Ovary (tissue), 9 donors: ENCODE measurements around the gene NAP1L1. TPM values are rescaled to one million over a fixed set of nuclear protein-coding genes. Genes with fewer than 3 reads are reported as not detected.

Experiments used
- DNase-seq, 5 donors: peaks; one replicate each; pipeline ENCODE4 v3.0.0-alpha.2; 2019 to 2020
- H3K27ac ChIP-seq, 2 donors: fragments of 200-600 bp; one replicate each; pipeline versions ENCODE4 v1.5.1 to v1.8.0; 2019 to 2022
- H3K27me3 ChIP-seq: fragments of 200-600 bp; one replicate; pipeline ENCODE4 v1.8.0; 2022
- H3K36me3 ChIP-seq: fragments of 200-600 bp; sonication (generic); one replicate; pipeline ENCODE4 v1.5.1; 2019
- H3K4me1 ChIP-seq: one replicate; pipeline ENCODE4 v1.8.1; 2013; ENCODE audit warnings: mild to moderate bottlenecking, moderate library complexity; ENCODE audit not compliant: insufficient read depth
- H3K4me3 ChIP-seq: fragments of 200-600 bp; sonication (generic); one replicate; pipeline ENCODE4 v1.5.1; 2017
- H3K9me3 ChIP-seq, 2 donors: fragments of 200-600 bp in 1 of 2; sonication (generic) in 1 of 2; one replicate each; pipeline versions ENCODE4 v1.5.1 to v1.8.1; 2013 to 2019; ENCODE audit warnings: mild to moderate bottlenecking in 1 of 2, moderate library complexity in 1 of 2
- EP300 ChIP-seq: sonication (generic); formaldehyde crosslinking; IDR thresholded peaks from one replicate; pipeline ENCODE4 v1.6.1; 2017; ENCODE audit warnings: antibody characterized with exemption
- POLR2A ChIP-seq: fragments of 450-650 bp; IDR thresholded peaks from one replicate; pipeline ENCODE4 v1.6.1; 2017; ENCODE audit warnings: antibody characterized with exemption, mild to moderate bottlenecking, moderate library complexity
- WGBS, 3 donors: extraction: QIAGEN DNeasy Blood & Tissue Kit in 1 of 3; methylation state at CpG; one replicate each; pipeline versions ENCODE4 v1.1.5 to v1.1.7; 2013 to 2017; 5-methylcytosine and 5-hydroxymethylcytosine counted together
- intact Hi-C, 4 donors: fragments of 100-400 bp; cut with DNase I; formaldehyde crosslinking; loops; one replicate each; pipeline versions ENCODE4 v1.11.0 to v1.15.1; 2022 to 2023
- polyA plus RNA-seq, 2 donors: library from polyadenylated mRNA; stranded (reverse); fragments of 200-250 nt in 1 of 2; fragments of 350-450 nt in 1 of 2; fragmentation: Illumina TruSeq in 1 of 2; extraction: RNeasy Lipid Tissue Mini Kit (QIAGEN cat#74804) in 1 of 2; gene quantifications; one replicate each; pipeline ENCODE4 v1.2.3, GENCODE V29; 2013 to 2014
- total RNA-seq, 7 donors: library from RNA; depleted of rRNA in 2 of 7; stranded (reverse); fragments of >200 nt in 2 of 7; fragmentation: NEBNext Ultra II Directional in 3 of 7; extraction: Animal tissue kit (Norgen Biotek cat#: 25700) in 3 of 7; gene quantifications; one replicate each; pipeline versions ENCODE4 v1.1.0 to v1.2.4, GENCODE V29; 2016 to 2023
- TF ChIP-seq, protein P1 (sequence below), 3 donors: fragments of 450-650 bp in 2 of 3; fragments of 200-600 bp in 1 of 3; IDR thresholded peaks; one replicate each; pipeline versions ENCODE4 v1.5.1 to v1.8.0; 2016 to 2022; ENCODE audit warnings: antibody characterized with exemption in 3 of 3, mild to moderate bottlenecking in 1 of 3
- donor health status: DM: no; HTN: no; CAD: no; lungs with moderate emphysema.
- donor health status: DM: no; HTN: no; CAD: no.
- donor health status: Bipolar disorder and iron deficiency.
- donor health status: DM: yes; HTN: yes; CAD: no.
- donor health status: DM: no; HTN: no; CAD: no.
- donor health status: DM: yes; HTN: yes; CAD: no.

Gene NAP1L1
- total and polyA plus RNA-seq, 9 donors: 500 to 1,115 (median 750) TPM

DNA sequence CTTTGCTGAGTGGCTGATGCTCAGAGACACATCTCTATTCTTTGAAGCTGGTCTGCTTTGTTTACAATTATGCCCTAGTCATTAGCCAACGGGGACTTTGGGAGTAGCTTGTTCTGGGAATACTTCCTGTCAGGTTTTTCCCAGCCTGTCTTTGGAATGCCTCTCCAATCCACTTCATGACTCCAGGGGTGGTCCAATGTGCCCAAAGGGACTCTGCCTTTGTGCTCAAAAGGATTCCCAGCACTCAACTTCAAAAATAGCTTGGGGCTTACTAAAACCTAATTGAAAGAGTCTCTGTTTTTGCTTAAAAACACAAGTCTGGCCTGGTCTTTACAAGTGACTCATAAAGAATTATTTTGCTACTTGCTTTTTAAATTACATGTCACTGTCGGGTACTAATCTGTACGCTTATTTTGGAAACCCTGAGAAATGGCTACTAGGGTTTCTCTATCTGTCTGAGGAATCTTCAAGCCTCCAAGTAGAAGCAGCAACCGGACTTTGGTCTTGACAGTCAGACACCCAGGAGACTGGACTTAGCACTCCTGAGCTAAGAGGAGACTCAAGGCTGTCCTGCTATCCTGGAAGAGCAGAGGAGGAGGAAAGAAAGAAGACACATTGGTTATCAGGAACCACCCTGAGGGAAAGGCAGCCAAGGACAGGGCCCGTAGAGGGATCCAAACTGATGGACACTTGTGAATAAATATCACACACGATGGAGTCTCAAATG lies 73.6 kb downstream of the NAP1L1 start:
- H3K36me3 ChIP-seq: no peaks in the 10 kb centered on the region
- no peak for DNase-seq
- intact Hi-C loops: no loop called here
- H3K27ac ChIP-seq: no peak overlapping the region
- no peaks in the 10 kb centered on the region for H3K4me1 ChIP-seq
- WGBS, 3 donors: 77 to 85% (median 80%) methylated on average over 6 of the region's 6 CpGs
- H3K27me3 ChIP-seq: no peaks in the 10 kb centered on the region
- H3K9me3 ChIP-seq: no peaks in the 10 kb centered on the region
- no peak overlapping the region for H3K4me3 ChIP-seq
- TF ChIP-seq POLR2A (no peak), EP300 (no peak)
- TF ChIP-seq, protein P1, sequence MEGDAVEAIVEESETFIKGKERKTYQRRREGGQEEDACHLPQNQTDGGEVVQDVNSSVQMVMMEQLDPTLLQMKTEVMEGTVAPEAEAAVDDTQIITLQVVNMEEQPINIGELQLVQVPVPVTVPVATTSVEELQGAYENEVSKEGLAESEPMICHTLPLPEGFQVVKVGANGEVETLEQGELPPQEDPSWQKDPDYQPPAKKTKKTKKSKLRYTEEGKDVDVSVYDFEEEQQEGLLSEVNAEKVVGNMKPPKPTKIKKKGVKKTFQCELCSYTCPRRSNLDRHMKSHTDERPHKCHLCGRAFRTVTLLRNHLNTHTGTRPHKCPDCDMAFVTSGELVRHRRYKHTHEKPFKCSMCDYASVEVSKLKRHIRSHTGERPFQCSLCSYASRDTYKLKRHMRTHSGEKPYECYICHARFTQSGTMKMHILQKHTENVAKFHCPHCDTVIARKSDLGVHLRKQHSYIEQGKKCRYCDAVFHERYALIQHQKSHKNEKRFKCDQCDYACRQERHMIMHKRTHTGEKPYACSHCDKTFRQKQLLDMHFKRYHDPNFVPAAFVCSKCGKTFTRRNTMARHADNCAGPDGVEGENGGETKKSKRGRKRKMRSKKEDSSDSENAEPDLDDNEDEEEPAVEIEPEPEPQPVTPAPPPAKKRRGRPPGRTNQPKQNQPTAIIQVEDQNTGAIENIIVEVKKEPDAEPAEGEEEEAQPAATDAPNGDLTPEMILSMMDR (IDR thresholded peaks at IDR 0.05): no peak

DNA sequence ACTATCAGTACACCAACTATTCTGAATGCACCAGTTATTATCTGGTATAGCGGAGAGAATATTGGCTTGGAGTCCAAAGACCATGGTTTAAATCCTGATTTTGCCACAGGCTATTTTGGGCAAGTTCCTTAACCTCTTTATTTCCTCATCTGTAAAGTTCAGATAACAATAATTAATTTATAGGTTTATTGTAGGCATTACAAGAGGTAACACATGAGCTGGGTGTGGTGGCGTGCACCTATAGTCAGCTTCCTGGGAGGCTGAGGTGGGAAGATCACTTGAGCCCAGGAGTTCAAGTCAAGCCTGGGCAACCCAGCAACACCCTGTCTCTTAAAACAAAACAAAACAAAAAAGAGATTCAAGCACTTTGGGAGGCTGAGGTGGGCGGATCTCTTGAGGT lies 76.1 kb downstream of the NAP1L1 start:
- Histone ChIP-seq H3K27me3 (no peaks in the 10 kb centered on the region), H3K9me3 (no peaks in the 10 kb centered on the region), H3K4me1 (no peaks in the 10 kb centered on the region), H3K27ac (no peak overlapping the region), H3K36me3 (no peaks in the 10 kb centered on the region), H3K4me3 (no peak overlapping the region)
- 95 to 98% (median 95%) methylated on average over 3 of the region's 3 CpGs for WGBS, 3 donors
- DNase-seq: no peak
- intact Hi-C loops: no loop called here
- TF ChIP-seq, protein P1 (IDR thresholded peaks at IDR 0.05): no peak
- no peak for TF ChIP-seq EP300
- TF ChIP-seq POLR2A: no peak

DNA sequence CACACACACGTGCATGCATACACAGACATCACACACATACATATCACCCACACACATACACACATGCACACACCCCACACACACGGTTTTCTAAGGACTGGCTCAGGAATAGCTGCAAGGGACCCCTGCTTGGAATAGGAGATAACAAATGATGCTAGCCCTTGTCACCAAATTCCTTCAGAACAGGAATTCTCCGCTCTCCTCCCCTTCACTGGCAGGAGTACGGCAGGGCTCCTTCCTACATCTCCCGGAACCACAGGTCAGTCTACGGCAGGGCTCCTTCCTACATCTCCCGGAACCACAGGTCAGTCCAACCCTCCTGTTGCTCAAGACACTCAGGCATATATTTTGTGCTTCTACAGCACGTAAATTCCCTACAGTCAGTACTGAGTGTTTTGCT lies 76.8 kb downstream of the NAP1L1 start:
- Histone ChIP-seq H3K4me3 (no peak overlapping the region), H3K36me3 (no peaks in the 10 kb centered on the region), H3K27ac (no peak overlapping the region), H3K9me3 (no peaks in the 10 kb centered on the region), H3K4me1 (no peaks in the 10 kb centered on the region), H3K27me3 (no peaks in the 10 kb centered on the region)
- WGBS, 3 donors: 81 to 87% (median 87%) methylated on average over 8 of the region's 8 CpGs
- no peak for DNase-seq
- intact Hi-C loops: no loop called here
- TF ChIP-seq EP300: no peak
- no peak for TF ChIP-seq POLR2A
- TF ChIP-seq, protein P1 (IDR thresholded peaks at IDR 0.05): no peak

DNA sequence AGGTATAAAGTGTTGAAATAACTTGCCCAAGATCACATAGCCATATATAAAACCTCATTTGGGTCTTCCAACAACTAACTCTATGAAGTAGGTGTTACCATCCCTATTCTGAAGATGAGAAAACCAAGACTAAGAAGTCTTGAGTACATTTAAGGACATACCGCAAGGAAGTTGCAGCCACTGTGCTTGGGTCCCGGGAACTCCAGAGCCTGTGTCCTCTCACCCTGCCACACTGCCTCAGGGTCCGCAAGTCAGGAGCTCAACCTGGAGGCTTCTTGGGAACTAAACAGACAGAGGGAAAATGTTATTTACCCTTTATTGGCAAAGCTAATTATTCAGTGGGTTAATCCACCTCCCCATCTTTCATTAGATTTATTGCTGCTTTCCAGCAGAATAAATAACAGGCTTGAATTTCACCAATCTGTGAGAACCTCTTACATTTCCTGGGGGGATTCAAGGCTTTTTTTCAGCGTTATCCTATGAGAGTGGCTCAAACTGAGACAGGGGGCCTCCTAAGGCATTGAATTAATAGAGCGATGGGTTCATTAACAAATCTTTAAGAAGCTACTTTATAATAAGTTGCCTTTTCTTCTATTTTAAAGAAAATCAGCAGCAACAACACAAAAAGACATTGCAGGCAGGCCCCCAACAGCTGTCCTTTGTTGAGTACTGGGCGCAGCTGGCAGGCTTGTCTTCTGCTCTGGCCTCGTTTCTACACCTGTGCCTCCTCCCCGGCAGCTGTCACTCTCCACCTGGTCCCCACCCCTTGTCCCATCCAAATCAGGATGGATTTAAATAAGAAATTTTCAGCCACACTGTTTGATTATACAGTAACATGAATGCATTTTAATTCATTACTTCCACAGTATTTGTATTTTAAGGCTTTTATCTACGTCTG lies 78.2 kb downstream of the NAP1L1 start:
- H3K9me3 ChIP-seq: no peaks in the 10 kb centered on the region
- H3K4me3 ChIP-seq: no peak overlapping the region
- H3K27ac ChIP-seq: no peak overlapping the region
- TF ChIP-seq, protein P1 (IDR thresholded peaks at IDR 0.05): no peak
- no peak for TF ChIP-seq EP300
- TF ChIP-seq POLR2A: no peak
- no peaks in the 10 kb centered on the region for H3K27me3 ChIP-seq
- no peaks in the 10 kb centered on the region for H3K4me1 ChIP-seq
- no peaks in the 10 kb centered on the region for H3K36me3 ChIP-seq
- intact Hi-C loops: no loop called here
- 79 to 81% (median 80%) methylated on average over 9 of the region's 9 CpGs for WGBS, 3 donors
- DNase-seq: no peak
